ENCODE measurements around the gene BBS1. TPM values are rescaled to one million over a fixed set of nuclear protein-coding genes. Genes with fewer than 3 reads are reported as not detected.
A peak's percentile ranks its signal among the peaks of the same experiment; 100 is the strongest.

BBS1 gene
- total RNA-seq, 1 donor from 2014 or later, result 18.8 TPM

DNA sequence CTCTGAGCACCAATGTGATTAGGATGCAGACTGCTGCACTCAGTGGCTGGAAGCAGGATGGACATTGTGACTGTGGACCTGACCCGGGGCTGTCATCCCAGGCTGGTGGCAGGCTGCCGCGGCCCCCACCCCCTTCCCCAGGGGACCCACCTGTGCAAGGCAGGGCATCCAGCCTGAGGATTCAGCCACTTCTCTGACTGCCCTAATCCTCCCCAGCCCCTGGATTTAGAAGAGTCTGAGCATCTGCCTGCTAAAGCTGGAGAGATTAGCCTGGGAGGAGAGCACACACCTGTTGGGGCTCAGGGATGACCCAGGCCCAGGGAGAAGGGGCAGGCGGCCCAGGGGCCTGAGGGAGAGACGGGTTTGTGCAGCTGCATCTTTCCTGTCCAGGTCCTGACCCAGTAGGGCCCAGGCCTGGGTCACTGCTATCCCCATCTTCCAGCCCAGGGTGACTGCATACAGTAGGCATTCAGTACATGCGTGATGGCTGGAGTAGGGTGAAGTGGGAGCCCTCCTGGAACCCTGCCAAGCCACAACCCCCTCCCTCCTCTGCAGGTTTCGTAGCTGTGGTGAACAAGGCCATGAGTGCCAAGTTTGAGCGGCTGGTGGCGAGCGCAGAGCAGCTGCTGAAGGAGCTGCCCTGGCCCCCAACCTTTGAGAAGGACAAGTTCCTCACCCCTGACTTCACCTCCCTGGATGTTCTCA lies 18.1 kb upstream of the BBS1 start:
- no peaks in the 10 kb centered on the region for H3K4me1 Mint-ChIP-seq (ENCODE audit: low read depth, unreplicated experiment)
- peaks cover 4% of the 10 kb centered on the region for H3K36me3 ChIP-seq (ENCODE audit: insufficient read depth, low read length)
- no peak overlapping the region for H3K4me2 ChIP-seq (ENCODE audit: low read length)
- H3K36me3 Mint-ChIP-seq (ENCODE audit: low read depth, unreplicated experiment), result peaks cover 26% of the 10 kb centered on the region
- H3K4me3 ChIP-seq (ENCODE audit: insufficient read depth, low read depth, low read length), result no peak overlapping the region
- no peak overlapping the region for H3K4me3 Mint-ChIP-seq (ENCODE audit: unreplicated experiment)
- peaks cover 8% of the 10 kb centered on the region for H4K20me1 ChIP-seq (ENCODE audit: insufficient read depth, low read length)
- TF ChIP-seq CTCF (IDR thresholded peaks at IDR 0.05; ENCODE audit: insufficient read depth, low read depth, low read length), result no peak
- no peak for TF ChIP-seq EZH2 (IDR thresholded peaks at IDR 0.05; ENCODE audit: insufficient read depth, low read length)
- no peaks in the 10 kb centered on the region for H3K27me3 ChIP-seq (ENCODE audit: insufficient read depth, low read length)
- H3K27ac Mint-ChIP-seq (ENCODE audit: unreplicated experiment), result no peak overlapping the region
- H3K4me1 ChIP-seq (ENCODE audit: insufficient read depth, low read length), result peaks cover 6% of the 10 kb centered on the region
- no peak for FAIRE-seq
- H2AFZ ChIP-seq (ENCODE audit: low read depth, low read length), result no peak overlapping the region
- no peaks in the 10 kb centered on the region for H3K9me3 ChIP-seq (ENCODE audit: insufficient read depth, low read depth, low read length)
- H3K9ac ChIP-seq (ENCODE audit: low read length), result no peak overlapping the region
- no peaks in the 10 kb centered on the region for H3K27me3 Mint-ChIP-seq (ENCODE audit: low read depth, unreplicated experiment)
- H3K79me2 ChIP-seq (ENCODE audit: insufficient read depth, low read length), result no peaks in the 10 kb centered on the region
- H3K27ac ChIP-seq (ENCODE audit: low read depth, low read length), result no peak overlapping the region
- peak; percentile 53 for DNase-seq (ENCODE audit: low read depth)
- no peaks in the 10 kb centered on the region for H3K9me3 Mint-ChIP-seq (ENCODE audit: unreplicated experiment)

DNA sequence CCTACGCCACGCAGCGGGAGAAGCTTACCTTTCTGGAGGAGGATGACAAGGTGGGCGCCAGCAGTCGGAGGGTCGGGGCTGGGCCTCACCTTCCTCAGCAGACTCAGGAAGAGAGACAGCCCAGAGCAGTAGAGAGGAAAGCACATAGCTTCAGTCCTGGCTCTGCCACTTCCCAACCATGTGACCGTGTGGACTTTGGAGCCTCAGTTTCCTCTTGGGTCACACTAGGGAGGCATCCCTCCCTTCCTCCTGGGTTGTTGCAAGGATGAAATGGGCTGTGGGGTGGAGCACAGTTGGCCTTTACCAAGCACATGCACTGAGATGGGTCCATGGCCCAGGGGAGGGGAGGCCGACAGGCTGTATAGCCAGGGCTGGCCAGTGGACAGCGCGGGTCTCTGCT lies 17.3 kb upstream of the BBS1 start:
- no peaks in the 10 kb centered on the region for H3K4me1 Mint-ChIP-seq (ENCODE audit: low read depth, unreplicated experiment)
- no peaks in the 10 kb centered on the region for H3K9me3 ChIP-seq (ENCODE audit: insufficient read depth, low read depth, low read length)
- TF ChIP-seq EZH2 (IDR thresholded peaks at IDR 0.05; ENCODE audit: insufficient read depth, low read length) (no peak), CTCF (IDR thresholded peaks at IDR 0.05; ENCODE audit: insufficient read depth, low read depth, low read length) (no peak)
- no peaks in the 10 kb centered on the region for H3K9me3 Mint-ChIP-seq (ENCODE audit: unreplicated experiment)
- H3K4me1 ChIP-seq (ENCODE audit: insufficient read depth, low read length), result peaks cover 6% of the 10 kb centered on the region
- no peaks in the 10 kb centered on the region for H3K27me3 ChIP-seq (ENCODE audit: insufficient read depth, low read length)
- no peak overlapping the region for H3K27ac ChIP-seq (ENCODE audit: low read depth, low read length)
- H3K4me2 ChIP-seq (ENCODE audit: low read length), result no peak overlapping the region
- H3K27ac Mint-ChIP-seq (ENCODE audit: unreplicated experiment), result no peak overlapping the region
- peaks cover 4% of the 10 kb centered on the region for H3K36me3 ChIP-seq (ENCODE audit: insufficient read depth, low read length)
- no peak overlapping the region for H2AFZ ChIP-seq (ENCODE audit: low read depth, low read length)
- DNase-seq (ENCODE audit: low read depth), result no peak
- no peak overlapping the region for H3K4me3 ChIP-seq (ENCODE audit: insufficient read depth, low read depth, low read length)
- no peak overlapping the region for H3K4me3 Mint-ChIP-seq (ENCODE audit: unreplicated experiment)
- peaks cover 8% of the 10 kb centered on the region for H4K20me1 ChIP-seq (ENCODE audit: insufficient read depth, low read length)
- H3K36me3 Mint-ChIP-seq (ENCODE audit: low read depth, unreplicated experiment), result peaks cover 25% of the 10 kb centered on the region
- no peak for FAIRE-seq
- H3K27me3 Mint-ChIP-seq (ENCODE audit: low read depth, unreplicated experiment), result no peaks in the 10 kb centered on the region
- H3K79me2 ChIP-seq (ENCODE audit: insufficient read depth, low read length), result no peaks in the 10 kb centered on the region
- no peak overlapping the region for H3K9ac ChIP-seq (ENCODE audit: low read length)

GRCh38 chr11:66494458-66494857 lies 16.0 kb upstream of the BBS1 start:
- DNase-seq (ENCODE audit: low read depth), result no peak
- TF ChIP-seq EZH2 (IDR thresholded peaks at IDR 0.05; ENCODE audit: insufficient read depth, low read length) (no peak), CTCF (IDR thresholded peaks at IDR 0.05; ENCODE audit: insufficient read depth, low read depth, low read length) (no peak)
- Mint-ChIP-seq H3K9me3 (ENCODE audit: unreplicated experiment) (no peaks in the 10 kb centered on the region), H3K36me3 (ENCODE audit: low read depth, unreplicated experiment) (peaks cover 19% of the 10 kb centered on the region), H3K4me3 (ENCODE audit: unreplicated experiment) (no peak overlapping the region), H3K27me3 (ENCODE audit: low read depth, unreplicated experiment) (no peaks in the 10 kb centered on the region), H3K4me1 (ENCODE audit: low read depth, unreplicated experiment) (no peaks in the 10 kb centered on the region), H3K27ac (ENCODE audit: unreplicated experiment) (no peak overlapping the region)
- H3K4me3 ChIP-seq (ENCODE audit: insufficient read depth, low read depth, low read length), result no peak overlapping the region
- peaks cover 6% of the 10 kb centered on the region for H4K20me1 ChIP-seq (ENCODE audit: insufficient read depth, low read length)
- H3K4me2 ChIP-seq (ENCODE audit: low read length), result no peak overlapping the region
- no peaks in the 10 kb centered on the region for H3K79me2 ChIP-seq (ENCODE audit: insufficient read depth, low read length)
- no peaks in the 10 kb centered on the region for H3K9me3 ChIP-seq (ENCODE audit: insufficient read depth, low read depth, low read length)
- no peak overlapping the region for H3K9ac ChIP-seq (ENCODE audit: low read length)
- H2AFZ ChIP-seq (ENCODE audit: low read depth, low read length), result no peak overlapping the region
- no peaks in the 10 kb centered on the region for H3K27me3 ChIP-seq (ENCODE audit: insufficient read depth, low read length)
- H3K27ac ChIP-seq (ENCODE audit: low read depth, low read length), result no peak overlapping the region
- peaks cover 6% of the 10 kb centered on the region for H3K36me3 ChIP-seq (ENCODE audit: insufficient read depth, low read length)
- FAIRE-seq, result no peak
- peaks cover 6% of the 10 kb centered on the region for H3K4me1 ChIP-seq (ENCODE audit: insufficient read depth, low read length)

All from astrocyte (in vitro differentiated cells and primary cell).